ENCODE results near the gene GNMT.

The GNMT gene

GRCh38 chr6:42938428-42938796 lies 22.1 kb upstream of the GNMT start:
- TF ChIP-seq, protein P1, sequence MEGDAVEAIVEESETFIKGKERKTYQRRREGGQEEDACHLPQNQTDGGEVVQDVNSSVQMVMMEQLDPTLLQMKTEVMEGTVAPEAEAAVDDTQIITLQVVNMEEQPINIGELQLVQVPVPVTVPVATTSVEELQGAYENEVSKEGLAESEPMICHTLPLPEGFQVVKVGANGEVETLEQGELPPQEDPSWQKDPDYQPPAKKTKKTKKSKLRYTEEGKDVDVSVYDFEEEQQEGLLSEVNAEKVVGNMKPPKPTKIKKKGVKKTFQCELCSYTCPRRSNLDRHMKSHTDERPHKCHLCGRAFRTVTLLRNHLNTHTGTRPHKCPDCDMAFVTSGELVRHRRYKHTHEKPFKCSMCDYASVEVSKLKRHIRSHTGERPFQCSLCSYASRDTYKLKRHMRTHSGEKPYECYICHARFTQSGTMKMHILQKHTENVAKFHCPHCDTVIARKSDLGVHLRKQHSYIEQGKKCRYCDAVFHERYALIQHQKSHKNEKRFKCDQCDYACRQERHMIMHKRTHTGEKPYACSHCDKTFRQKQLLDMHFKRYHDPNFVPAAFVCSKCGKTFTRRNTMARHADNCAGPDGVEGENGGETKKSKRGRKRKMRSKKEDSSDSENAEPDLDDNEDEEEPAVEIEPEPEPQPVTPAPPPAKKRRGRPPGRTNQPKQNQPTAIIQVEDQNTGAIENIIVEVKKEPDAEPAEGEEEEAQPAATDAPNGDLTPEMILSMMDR (IDR thresholded peaks at IDR 0.05; ENCODE audit: low read depth, low read length, poor library complexity, severe bottlenecking) = no peak
- no peak for TF ChIP-seq EZH2phosphoT487 (IDR thresholded peaks at IDR 0.05; ENCODE audit: borderline replicate concordance, low read length)
- no peaks in the 10 kb centered on the region for H3K27me3 ChIP-seq (ENCODE audit: control insufficient read depth, low read length)
- H3K27ac ChIP-seq (ENCODE audit: low read depth, low read length) = no peak overlapping the region
- H4K20me1 ChIP-seq (ENCODE audit: control insufficient read depth, insufficient read depth, low read depth, low read length) = no peaks in the 10 kb centered on the region; the same call in none of the 2 replicates
- H3K4me3 ChIP-seq (ENCODE audit: low read length) = no peak overlapping the region
- H3K9me3 ChIP-seq (ENCODE audit: control insufficient read depth, insufficient read depth, low read length) = no peaks in the 10 kb centered on the region
- no peaks in the 10 kb centered on the region for H3F3A ChIP-seq (ENCODE audit: control insufficient read depth, insufficient read depth)
- no peaks in the 10 kb centered on the region for H3K9me2 ChIP-seq (replicated peaks; ENCODE audit: control insufficient read depth, low read length)
- no peaks in the 10 kb centered on the region for H3K4me1 ChIP-seq (ENCODE audit: control insufficient read depth, low read length)
- H3K36me3 ChIP-seq (ENCODE audit: control insufficient read depth, low read length) = peaks cover 87% of the 10 kb centered on the region
- no peak overlapping the region for H3K4me2 ChIP-seq (ENCODE audit: low read length)
- peaks cover 28% of the 10 kb centered on the region for H3K79me2 ChIP-seq (ENCODE audit: control insufficient read depth, low read length)

DNA sequence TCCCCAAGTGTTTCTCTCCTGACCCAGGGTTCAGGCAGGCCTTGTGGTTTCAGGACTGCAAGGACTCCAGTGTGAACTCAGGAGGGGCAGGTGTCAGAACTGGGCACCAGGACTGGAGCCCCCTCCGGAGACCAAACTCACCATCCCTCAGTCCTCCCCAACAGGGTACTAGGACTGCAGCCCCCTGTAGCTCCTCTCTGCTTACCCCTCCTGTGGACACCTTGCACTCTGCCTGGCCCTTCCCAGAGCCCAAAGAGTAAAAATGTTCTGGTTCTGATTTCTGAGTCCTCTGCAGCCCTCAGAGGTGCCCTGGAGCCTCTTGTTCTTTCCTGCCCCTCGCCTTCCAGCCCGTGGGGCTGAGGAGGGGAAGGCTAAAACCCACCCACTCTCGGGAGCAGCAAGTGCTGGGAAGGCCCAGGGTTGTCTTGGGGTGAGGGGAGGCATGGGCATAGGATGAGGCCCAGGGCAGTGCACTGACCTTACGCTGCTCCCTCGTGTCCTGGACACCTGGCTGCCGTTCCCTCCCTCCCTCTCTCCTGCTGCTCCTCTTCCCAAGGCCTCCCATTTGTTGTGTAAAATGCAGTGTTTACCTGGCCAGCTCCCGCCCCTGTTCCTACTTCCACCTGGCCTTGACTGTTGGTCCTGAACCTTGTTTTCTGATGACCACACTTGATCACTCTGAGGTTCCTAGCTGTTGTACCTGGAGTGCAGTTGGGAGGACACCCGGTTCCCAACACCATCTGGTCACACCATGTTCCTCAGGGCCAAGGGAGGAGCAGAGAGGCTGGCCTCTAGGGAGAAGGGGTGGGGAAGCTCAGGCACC lies 21.4 kb upstream of the GNMT start:
- Histone ChIP-seq H3K27ac (ENCODE audit: low read depth, low read length) (no peak overlapping the region), H3K4me2 (ENCODE audit: low read length) (no peak overlapping the region), H3K27me3 (ENCODE audit: control insufficient read depth, low read length) (no peaks in the 10 kb centered on the region), H3F3A (ENCODE audit: control insufficient read depth, insufficient read depth) (no peaks in the 10 kb centered on the region), H3K4me1 (ENCODE audit: control insufficient read depth, low read length) (no peaks in the 10 kb centered on the region), H4K20me1 (ENCODE audit: control insufficient read depth, insufficient read depth, low read depth, low read length) (no peaks in the 10 kb centered on the region; the same call in 1 of the 2 replicates), H3K79me2 (ENCODE audit: control insufficient read depth, low read length) (peaks cover 20% of the 10 kb centered on the region), H3K36me3 (ENCODE audit: control insufficient read depth, low read length) (peaks cover 82% of the 10 kb centered on the region), H3K4me3 (ENCODE audit: low read length) (no peak overlapping the region), H3K9me3 (ENCODE audit: control insufficient read depth, insufficient read depth, low read length) (no peaks in the 10 kb centered on the region), H3K9me2 (replicated peaks; ENCODE audit: control insufficient read depth, low read length) (no peaks in the 10 kb centered on the region)
- no peak for TF ChIP-seq EZH2phosphoT487 (IDR thresholded peaks at IDR 0.05; ENCODE audit: borderline replicate concordance, low read length)
- TF ChIP-seq, protein P1 (IDR thresholded peaks at IDR 0.05; ENCODE audit: low read depth, low read length, poor library complexity, severe bottlenecking) = no peak

DNA sequence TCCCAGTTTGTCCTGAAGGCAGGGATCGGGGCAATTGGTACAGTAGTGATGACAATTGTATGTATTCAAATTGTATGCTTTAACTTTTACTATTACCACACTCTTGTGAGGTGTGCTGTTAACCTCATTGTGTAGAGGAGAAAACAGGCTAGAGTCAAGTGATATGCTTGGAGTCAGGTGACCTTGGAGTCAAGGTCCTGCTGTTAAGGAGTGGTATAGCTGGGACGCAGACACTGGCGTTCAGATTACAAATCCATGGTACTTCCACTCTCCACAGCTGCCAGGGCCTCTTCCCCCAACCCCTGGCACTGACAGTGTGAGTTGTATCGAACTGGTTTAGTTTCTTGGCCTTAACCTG lies 20.8 kb upstream of the GNMT start:
- Histone ChIP-seq H3K79me2 (ENCODE audit: control insufficient read depth, low read length) (peaks cover 15% of the 10 kb centered on the region), H3K9me2 (replicated peaks; ENCODE audit: control insufficient read depth, low read length) (no peaks in the 10 kb centered on the region), H3F3A (ENCODE audit: control insufficient read depth, insufficient read depth) (no peaks in the 10 kb centered on the region), H3K4me1 (ENCODE audit: control insufficient read depth, low read length) (no peaks in the 10 kb centered on the region), H3K9me3 (ENCODE audit: control insufficient read depth, insufficient read depth, low read length) (no peaks in the 10 kb centered on the region), H3K4me2 (ENCODE audit: low read length) (no peak overlapping the region), H3K27me3 (ENCODE audit: control insufficient read depth, low read length) (no peaks in the 10 kb centered on the region), H3K4me3 (ENCODE audit: low read length) (no peak overlapping the region), H4K20me1 (ENCODE audit: control insufficient read depth, insufficient read depth, low read depth, low read length) (no peaks in the 10 kb centered on the region; the same call in 1 of the 2 replicates), H3K36me3 (ENCODE audit: control insufficient read depth, low read length) (peaks cover 79% of the 10 kb centered on the region), H3K27ac (ENCODE audit: low read depth, low read length) (no peak overlapping the region)
- TF ChIP-seq, protein P1 (IDR thresholded peaks at IDR 0.05; ENCODE audit: low read depth, low read length, poor library complexity, severe bottlenecking) = no peak
- TF ChIP-seq EZH2phosphoT487 (IDR thresholded peaks at IDR 0.05; ENCODE audit: borderline replicate concordance, low read length) = no peak
